AG10803 (cell line): ENCODE measurements around the gene LRRC14B.

ENCODE experiments used
- DNase-seq: peaks from one replicate; pipeline ENCODE4 v3.0.0; 2010; ENCODE audit warnings: low read depth
- H3K4me3 ChIP-seq: 2 replicates; pipeline ENCODE4 v1.5.1; 2011; ENCODE audit warnings: mild to moderate bottlenecking, low read length, control low read depth
- TF ChIP-seq, protein P1 (sequence below): conservative IDR thresholded peaks from 2 replicates; pipeline ENCODE4 v1.5.1; 2011; ENCODE audit warnings: mild to moderate bottlenecking, low read length, control low read depth, inconsistent platforms

LRRC14B gene

DNA sequence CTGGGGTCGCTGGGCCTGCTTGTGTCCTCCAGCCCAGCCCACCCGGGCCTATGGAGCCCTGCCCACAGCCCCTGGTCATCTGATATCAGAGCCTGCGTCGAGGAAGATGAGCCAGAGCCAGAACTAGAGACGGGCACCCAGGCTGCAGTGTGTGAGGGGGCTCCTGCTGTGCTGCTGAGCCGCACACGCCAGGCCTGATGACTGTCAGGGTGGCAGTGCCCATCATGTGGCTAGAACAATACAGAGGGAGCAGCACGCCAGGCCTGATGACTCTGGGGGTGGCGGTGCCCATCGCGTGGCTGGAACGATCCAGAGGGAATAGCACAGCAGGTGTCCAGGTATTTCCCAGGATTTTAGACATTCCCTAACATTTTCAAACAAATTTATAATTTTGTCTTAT is 9.2 kb upstream of the LRRC14B start:
- no peak overlapping the region for H3K4me3 ChIP-seq
- no peak for DNase-seq
- TF ChIP-seq, protein P1, sequence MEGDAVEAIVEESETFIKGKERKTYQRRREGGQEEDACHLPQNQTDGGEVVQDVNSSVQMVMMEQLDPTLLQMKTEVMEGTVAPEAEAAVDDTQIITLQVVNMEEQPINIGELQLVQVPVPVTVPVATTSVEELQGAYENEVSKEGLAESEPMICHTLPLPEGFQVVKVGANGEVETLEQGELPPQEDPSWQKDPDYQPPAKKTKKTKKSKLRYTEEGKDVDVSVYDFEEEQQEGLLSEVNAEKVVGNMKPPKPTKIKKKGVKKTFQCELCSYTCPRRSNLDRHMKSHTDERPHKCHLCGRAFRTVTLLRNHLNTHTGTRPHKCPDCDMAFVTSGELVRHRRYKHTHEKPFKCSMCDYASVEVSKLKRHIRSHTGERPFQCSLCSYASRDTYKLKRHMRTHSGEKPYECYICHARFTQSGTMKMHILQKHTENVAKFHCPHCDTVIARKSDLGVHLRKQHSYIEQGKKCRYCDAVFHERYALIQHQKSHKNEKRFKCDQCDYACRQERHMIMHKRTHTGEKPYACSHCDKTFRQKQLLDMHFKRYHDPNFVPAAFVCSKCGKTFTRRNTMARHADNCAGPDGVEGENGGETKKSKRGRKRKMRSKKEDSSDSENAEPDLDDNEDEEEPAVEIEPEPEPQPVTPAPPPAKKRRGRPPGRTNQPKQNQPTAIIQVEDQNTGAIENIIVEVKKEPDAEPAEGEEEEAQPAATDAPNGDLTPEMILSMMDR = no peak

DNA sequence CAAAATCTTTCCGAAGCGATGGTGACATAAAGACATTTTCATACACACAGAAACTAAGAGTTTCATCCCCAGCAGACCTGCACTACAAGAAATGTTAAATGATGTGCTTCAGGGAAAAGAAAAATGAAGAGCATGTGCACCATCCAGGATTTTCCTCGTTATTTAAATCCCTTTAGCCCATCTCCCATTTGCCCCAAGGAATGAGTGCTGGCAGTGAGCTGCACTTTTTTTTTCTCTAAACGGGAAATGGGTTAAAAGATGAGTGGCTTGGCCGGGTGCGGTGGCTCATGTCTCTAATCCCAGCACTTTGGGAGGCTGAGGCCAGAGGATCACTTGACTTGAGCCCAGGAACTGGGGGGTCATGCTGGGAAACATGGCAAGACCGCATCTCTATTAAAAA is 6.8 kb upstream of the LRRC14B start:
- TF ChIP-seq, protein P1 = no peak
- no peak overlapping the region for H3K4me3 ChIP-seq
- DNase-seq = peak; percentile 65

DNA sequence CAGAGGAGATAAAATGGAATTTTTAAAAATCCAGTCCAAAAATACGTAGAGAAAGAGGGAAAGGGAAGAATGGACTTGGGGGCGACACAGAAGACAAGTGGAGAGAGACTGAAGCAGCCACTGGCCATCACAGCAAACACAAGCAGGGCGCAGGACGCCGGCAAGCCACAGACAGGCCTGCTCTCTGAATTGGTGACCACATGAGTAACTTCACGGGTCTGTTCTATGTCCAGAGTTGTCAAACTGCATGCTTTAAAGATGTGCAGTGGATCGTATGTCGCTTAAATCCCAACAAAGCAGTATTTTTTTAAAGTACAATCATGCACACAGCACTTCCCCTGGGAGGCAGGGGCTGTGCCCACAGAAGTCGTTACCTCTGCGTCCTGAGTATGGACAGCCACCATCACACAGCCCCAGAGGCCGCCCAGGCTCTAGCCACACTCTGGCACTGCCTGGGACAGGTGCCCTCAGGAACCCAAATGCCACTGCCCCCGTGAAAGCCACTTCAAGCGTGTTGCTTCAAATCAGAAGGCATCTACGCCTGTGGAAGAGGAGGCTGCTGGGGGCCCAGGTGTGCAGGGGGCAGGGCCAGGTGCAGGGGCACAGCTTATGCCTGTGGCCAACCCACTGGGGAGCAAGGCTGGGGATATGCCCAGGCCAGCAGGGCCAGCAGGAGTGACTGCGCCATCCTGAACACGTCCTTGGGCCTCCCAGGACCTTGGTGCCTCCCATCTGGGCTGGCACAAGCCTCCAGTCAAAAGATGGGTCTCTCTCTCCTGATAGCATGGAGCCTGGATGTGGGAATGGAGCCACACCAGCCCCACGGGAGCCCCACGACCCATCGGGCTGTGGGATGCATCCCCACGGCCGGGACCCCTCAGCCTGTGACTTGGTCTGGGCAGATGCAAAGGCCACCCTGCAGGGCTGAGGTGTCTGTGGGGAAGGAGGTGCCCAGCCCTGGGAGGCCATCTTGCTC is 5.9 kb upstream of the LRRC14B start:
- DNase-seq = no peak
- TF ChIP-seq, protein P1 = no peak

DNA sequence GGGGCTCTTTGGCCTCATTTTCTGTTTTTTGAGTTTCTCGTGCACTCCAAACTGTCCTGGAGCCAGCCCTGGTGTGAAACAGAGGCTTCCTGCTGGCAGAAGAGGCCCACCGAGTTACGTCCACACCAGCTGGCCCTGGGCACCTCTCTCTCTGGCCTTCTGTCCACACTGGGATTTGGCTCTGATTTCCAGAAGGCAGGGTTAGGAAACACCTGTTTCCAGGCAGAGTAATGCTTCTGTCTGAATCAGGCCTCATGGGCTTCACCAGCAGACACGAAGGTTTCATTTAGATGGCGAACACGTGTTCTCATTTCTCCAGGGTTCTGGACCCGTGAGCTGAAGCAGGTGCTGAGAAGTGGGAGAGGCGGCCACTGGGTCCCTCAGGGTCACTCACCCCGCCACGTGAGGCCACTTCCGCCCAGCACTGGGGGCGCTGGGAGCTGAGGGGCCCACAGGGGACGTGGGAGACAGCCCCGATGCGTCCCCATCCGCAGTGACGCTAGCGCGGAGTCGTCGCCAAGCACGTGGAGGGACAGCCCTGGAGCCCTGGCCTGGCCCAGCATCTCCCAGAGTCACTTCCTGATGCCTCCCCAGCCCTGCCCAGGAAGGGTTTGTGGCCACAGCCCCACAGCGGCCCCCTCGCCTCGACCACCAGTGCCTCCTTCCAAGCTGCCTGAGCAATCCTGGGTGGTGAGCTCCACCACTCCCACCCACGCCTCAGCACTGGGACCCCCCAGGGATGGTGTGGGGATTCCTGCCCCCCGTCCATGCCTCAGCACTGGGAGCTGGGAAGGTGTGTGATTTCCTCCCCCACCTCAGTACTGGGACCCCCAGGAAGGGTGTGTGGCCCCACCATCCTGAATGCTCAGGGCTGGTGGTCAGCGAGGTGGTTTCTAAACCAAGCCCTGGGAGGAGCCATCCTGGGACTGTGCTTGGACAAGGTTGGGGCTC is 4.9 kb upstream of the LRRC14B start:
- TF ChIP-seq, protein P1 = no peak
- H3K4me3 ChIP-seq = no peak overlapping the region
- no peak for DNase-seq

More for the DNA sequence above, 5.9 kb upstream of the LRRC14B start:
- no peak overlapping the region for H3K4me3 ChIP-seq

DNA sequence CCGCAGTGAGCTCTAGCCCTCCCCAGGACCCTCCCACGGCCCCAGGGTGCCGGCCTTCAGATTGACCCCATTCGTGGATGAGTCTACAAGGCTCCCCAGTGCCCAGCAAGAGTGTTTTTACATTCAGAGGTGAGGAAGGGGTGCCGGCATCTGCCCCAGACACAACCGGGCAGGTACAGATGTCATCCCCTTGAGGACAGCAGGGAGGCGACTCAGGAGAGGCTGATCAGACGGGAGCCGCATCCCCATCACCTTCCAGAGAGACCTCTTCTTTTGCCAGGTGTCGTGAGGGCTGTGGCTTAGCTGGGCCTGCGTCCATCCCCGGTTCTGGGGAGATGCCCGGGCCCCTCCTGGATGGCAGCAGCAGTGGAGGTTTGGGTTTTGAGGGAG is 4.3 kb upstream of the LRRC14B start:
- TF ChIP-seq, protein P1 = no peak
- no peak for DNase-seq
- no peak overlapping the region for H3K4me3 ChIP-seq

DNA sequence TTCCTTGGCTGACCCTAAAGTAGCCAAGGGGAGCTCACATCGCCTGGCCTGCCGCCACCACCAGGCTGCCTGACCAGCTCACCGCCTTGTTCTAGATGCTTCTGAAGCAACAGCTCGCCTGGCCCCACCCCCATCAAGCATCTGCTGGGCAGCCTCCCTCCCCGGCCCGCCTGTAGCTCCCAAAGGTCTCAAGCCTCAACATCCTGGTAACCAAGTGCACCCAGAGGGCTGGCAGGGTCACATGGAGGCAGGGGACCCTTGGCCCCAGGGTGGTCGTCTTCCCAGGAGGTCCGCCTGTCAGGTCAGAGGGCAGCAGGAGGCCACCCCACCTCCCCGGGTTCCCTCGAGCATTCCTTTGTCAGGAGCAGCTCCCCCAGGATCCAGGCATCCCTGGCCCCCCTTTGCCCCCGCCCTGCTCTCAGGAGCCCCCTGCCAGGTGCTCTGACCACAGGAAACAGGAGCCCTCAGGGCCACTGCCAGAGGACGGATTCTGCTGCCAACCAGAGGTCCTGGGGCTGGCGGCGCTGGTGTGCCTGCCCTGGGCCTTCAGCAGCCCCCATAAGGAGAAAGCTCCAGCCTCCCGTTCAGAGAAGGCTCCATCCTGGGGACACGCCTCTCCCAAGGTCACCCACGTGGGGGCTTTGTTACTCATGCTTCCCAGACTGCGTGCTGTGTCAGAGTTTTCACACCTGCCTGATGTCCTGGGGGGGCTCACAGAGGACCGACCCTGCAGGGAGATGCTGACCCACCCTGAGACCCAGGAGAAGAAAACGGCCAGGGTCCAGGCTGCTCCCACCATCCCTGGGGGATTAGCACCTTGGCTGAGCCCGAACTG is 3.5 kb upstream of the LRRC14B start:
- DNase-seq = peak; percentile 37
- no peak overlapping the region for H3K4me3 ChIP-seq

More for the DNA sequence above, 3.5 kb upstream of the LRRC14B start:
- TF ChIP-seq, protein P1 = no peak
